ENCODE measurements around the gene MRTFB.

GRCh38 chr16:14205666-14206065 is 134.5 kb downstream of the MRTFB start:
- TF ChIP-seq CTCF (IDR thresholded peaks at IDR 0.05) (no peak), POLR2A (IDR thresholded peaks at IDR 0.05) (no peak)
